RPMI7951 (cell line): Measurements from ENCODE around the gene PLCH2. TPM values are rescaled to one million over a fixed set of nuclear protein-coding genes. Genes with fewer than 3 reads are reported as not detected.

Source experiments
- DNase-seq: peaks from one replicate; pipeline ENCODE4 v3.0.0-alpha.2; 2012; ENCODE audit warnings: low read depth
- total RNA-seq: library from RNA; depleted of rRNA; stranded (reverse); fragments of >200 nt; shearing (Covaris generic); gene quantifications from 2 replicates; pipeline ENCODE4 v1.2.3, GENCODE V29; 2014

The PLCH2 gene
- total RNA-seq, 1 experiment from 2014 or later, result 0.12 TPM

DNA sequence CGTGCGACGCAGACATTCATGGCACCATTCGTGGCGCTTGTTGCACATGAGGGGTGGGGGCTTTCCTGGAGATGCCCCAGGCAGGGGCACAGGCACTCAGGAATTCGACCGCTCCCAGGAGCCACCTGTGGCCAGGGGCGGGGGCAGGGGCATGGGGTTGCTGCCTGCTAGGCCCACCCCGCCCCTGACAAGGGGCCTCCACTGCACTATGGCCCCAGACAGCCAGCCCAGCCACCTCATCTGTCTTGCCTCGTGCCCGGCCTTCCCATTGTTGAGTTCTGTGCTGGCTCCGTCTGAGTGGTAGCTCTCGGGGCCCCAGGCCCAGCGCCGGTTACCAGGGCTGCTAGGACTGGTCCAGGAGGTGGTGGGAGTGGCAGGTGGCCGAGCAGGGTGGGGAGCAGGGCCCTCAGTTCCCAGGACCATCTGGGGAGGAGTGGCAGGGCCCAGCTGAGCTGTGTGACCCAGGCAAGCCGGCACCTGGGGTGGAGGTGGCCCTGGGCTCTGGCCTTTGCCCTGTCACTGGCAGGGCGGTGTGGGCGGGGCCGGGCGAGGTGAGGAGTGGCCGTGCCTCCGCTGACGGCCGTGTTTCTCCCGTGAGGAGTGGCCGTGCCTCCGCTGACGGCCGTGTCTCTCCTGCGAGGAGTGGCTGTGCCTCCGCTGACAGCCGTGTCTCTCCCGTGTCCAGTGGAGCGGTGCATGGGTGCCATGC, 1.9 kb downstream of the PLCH2 start:
- DNase-seq, result no peak

DNA sequence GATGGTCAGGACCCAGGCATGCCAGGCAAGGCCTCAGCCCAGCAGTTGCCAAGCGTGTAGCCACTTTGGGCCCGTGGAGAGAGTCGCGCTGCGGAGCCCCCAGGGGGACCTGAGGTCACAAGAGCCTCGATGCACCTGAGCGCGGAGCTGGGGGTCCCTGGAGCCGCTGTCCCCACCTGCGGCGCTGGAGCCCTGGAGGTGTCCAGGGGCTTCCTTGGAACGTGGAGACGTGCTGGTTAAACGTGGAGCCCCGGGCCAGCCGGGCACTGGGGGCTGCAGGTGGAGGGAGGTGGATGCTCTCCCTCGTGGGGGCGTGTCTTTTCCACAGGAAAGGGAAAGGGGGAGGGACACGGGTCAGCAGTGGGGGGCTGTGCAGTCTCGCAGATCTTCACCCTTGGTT, 3.1 kb downstream of the PLCH2 start:
- no peak for DNase-seq

DNA sequence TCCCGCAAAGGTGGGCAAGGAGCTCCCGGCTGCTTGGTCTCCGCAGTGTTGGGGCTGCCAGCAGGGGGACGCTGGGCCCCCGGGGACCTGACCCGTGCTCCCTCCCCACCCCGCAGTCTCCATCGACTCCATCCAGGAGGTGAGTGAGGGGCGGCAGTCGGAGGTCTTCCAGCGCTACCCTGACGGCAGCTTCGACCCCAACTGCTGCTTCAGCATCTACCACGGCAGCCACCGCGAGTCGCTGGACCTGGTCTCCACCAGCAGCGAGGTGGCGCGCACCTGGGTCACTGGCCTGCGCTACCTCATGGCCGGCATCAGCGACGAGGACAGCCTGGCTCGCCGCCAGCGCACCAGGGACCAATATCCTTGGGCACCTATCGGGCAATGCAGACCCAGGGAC, 3.5 kb downstream of the PLCH2 start:
- DNase-seq, result no peak

DNA sequence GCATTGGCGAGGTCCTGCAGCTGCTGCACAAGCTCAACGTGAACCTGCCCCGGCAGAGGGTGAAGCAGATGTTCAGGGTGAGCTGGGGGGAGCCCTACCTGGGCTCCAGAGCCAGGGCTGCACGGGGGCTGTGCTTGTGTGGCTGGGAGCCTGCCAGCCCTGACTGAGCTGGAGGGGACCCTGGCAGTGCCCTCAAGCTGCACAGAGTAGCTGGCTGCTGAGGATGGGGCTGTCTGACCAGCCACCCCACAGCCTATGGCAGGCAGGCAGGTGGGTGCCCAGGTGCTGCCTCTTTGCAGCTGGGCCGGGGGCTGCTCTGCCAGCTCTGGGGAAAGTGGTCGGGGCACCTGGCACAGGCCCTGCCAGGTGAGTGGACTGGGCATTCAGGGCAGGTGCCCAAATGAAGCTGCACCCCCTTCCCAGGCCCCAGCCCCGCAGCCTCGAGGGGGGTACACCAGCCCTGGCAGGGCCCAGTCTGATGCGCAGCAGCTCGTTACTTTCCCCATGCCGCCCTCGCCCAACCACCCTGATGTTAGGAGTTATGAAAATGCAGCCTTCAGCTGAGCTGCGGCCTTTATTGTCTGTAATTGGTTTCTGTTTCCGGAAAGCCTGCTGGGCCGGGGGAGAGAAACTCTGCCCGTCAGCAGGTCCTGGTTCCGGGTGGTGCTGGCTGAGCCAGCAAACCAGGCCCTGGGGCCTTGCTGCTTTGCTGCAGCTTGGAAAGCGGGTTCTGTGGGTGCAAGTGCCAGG, 4.3 kb downstream of the PLCH2 start:
- DNase-seq, result no peak

DNA sequence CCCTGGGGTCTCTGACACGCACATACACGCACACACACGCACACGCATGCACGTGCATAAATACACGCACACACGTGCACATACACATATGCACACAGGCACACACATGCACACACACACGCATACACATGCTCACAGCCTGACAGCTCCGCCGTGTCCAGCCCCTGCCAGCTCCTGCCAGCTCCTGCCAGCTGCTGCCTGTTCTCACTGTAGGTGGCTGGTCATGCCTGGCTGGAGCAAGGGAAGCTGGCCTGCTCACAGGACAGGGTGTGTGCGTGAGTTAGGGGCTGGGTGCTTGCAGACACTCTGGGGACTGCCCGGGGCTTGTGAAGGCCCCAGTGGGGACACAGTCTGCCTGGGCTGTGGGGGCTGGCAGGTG, 4.9 kb downstream of the PLCH2 start:
- DNase-seq, result no peak

DNA sequence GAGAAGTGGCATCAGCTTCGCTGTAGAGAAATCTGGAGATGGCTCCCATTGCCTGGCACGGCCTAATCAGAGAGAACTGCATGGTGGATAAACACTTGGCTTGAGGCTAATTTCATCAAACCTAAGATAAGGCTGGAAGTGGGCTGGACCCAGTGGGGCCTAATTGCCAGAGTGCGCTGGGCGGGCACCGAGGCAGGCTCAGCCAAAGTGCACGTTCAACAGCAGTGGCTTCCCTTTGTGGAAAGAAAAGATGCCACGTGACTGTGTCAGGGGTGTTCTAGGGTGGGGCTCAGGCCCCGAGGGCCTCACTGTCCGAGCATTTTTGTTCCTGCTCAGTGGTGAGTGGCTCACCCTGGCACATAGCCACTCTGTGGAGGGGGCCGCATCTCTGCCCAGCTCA, 5.8 kb downstream of the PLCH2 start:
- DNase-seq, result peak; percentile 71

DNA sequence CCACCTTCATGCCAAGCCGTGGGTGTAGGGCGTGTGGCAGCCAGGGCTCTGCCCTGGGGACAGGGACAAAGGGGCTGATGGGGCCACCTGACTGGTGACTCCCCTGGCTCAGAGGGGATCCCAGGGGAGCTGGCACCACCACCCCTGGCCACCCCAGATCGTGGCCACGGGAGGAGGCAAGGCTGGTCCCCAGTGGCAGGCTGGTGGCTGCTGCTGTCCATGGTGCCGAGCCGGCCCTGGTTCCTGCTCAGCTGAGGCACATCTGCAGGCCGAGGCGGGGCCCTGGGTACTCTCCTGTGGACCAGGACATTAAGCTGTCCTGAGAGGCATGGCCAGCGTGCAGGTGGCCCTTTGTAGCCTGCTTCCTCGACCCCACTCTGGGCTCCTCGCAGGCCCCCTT, 6.5 kb downstream of the PLCH2 start:
- DNase-seq, result no peak

DNA sequence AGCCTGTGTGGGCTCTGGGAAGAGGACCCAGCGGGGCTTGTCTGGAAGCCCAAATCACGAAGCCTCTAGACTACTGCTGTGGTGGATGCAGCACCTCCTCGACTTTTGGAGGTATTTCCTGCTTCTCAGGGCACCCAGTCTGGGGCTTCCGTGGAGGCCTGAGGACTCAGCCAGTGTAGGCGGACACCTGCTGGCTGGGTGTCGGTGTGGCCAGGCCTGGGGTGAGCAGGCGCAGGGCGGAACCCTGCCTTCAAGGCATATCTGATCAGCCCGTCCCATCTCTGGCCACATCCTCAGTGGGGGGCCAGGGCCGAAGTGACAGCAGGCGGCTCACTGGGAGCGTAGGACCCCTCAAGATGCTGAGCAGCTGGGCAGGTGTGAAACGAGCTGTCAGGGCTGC, 6.9 kb downstream of the PLCH2 start:
- DNase-seq, result no peak

DNA sequence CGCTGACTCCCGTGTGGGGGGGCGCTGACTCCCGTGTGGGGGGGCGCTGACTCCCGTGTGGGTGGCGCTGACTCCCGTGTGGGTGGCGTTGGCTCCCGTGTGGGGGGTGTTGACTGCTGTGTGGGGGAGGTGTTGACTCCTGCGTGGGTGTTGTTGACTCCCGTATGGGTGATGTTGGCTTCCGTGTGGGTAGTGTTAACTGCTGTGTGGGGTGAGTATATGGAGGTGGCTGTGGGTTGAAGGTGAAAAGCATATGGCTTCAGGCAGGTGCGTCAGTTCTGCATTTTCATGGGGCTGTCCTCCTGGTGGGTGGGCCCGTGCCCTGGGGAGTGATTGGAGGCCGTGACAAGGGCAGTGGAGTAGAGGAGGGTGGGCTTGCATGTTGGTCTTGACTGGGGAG, 7.9 kb downstream of the PLCH2 start:
- DNase-seq, result no peak

DNA sequence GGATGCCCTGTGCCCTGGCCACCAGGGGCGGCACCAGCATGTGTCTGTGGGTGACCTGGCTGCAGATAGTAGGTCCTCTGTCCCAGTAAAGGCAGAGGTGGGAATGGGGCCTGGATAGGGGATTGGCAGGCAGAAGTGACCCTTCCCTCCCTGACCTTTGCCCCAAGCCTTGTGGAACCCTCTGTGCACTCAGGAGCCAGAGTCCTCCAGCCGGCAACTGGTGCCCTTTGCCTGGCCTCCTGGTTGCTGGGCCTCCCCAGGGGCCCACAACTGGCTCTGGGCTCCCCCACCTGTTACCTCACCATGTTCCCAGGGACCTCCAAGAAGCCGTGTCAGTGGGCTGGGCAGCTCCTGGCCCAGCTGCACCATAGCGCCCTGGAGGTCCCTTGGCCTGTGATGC, 10.0 kb downstream of the PLCH2 start:
- no peak for DNase-seq

DNA sequence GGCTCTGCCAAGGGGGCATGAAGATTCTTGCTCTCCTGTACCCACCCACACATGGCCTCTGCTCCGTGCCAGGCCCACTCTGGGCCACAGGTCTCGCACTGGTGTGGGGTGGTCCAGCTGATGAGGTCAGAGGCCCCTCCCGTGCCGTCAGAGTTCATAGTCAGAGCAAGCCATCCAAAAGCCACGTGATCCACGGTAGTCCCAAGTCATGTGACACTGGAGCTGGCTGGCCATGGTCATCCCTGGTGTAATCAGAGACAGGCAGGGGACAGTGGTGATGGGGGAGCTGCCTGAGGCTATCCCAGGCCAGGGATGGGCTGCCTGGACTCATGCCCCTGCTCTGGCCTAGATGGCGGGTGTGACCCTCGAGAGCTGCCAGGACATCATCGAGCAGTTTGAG, 10.5 kb downstream of the PLCH2 start:
- no peak for DNase-seq

DNA sequence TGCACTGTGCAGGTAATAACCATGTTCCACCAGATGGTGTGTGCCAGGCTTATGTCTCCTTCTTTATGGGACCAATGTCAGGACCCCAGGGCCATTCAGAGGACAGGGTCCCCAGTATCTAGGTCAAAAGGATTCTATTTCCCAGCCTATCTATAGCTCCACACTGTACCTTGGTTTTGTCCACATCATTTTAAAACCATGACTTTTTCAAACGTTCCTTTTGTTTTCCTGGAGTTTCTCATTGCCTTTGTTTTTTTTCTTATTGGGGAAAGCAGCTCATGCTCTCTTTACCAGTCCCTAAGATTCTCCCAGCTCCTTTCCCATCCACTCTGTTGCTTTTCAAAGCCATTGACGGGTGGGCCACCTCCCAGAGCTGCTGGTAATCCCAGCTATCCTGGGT, 12.6 kb downstream of the PLCH2 start:
- no peak for DNase-seq

DNA sequence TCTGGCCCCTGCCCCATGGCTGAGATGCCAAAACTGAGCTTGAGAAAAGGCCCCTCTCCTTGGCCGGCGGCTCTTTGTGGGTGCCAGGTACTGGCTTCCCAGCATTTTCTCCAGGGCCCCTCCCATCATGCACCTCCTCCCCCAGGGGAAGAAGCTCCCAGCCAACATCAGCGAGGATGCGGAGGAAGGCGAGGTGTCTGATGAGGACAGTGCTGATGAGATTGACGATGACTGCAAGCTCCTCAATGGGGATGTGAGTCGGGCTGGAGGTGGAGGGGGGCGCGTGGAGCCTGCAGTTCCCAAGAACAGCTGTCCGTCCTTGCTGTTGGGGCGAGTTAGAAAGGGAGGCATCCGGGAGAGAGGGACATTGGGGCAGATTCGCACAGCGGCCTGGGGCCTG, 13.5 kb downstream of the PLCH2 start:
- no peak for DNase-seq

DNA sequence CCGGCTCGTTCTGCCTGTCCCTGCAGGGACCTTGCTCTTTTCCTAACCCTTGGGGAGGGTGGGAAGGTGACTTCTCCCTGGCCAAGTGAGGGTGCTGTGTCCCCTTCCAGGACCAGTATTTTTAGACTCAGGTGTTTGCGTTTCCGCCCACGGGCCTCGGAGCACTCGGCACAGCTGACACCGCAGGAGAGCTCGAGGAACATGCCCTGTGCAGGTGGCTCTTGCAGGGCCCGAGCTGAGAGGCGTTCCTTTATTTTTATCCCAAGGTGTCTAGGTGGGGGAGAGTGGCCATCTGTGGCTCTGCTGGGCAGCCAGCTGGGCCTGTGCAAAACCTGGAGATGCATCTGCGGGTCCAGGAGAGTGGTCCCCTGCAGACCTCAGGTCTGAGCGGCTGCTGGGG, 16.0 kb downstream of the PLCH2 start:
- DNase-seq, result no peak

DNA sequence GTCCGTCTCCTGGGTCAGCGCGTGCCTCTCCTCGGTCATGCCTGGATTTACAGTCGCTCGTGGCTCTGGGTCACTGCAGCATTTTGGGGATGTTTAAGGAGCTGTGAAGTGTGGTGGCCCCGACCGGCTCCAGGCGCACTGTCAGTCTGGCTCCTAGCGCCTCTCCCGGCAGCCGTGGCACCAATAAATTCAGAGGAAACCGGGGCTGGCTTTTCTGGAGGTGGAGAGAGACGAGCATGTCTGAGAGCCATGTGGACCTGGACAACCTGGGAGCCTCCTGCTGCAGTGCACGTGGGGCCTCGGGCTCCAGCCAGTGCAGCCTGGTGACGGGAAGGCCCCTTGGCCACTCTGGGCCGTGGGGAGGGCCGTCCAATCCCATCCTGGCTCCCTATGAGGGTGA, 17.1 kb downstream of the PLCH2 start:
- DNase-seq, result no peak

DNA sequence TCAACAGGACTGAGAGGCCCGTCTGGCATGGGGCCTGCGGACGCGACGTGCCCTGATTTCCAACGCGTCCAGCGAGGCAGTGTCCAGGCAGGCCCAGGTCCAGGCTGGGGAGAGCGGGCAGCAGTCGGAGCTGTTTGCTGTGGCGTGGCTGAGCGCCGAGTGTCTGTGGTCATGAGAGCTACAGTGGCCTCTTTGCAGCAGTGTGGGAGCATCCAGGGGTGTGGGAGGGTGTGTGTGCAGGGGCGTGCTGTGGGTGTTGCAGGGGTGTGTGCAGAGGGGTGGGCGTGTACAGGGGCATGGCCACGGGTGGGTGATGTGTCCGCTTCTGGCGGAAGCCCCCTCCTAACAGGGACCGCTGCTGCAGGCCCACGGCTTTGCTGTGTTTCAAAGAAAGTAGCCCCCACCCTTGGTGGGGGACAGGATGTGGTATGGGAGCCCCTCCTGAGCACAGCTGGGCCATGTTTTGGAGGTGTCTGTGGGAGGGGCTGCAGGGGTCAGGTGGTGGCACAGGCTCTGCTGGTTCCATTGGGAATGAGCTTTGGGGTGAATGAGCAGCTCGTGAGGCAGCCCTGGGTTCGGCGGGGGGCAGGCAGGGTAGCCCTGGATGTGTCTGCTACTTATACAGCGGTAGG, 17.7 kb downstream of the PLCH2 start:
- peak; percentile 40 for DNase-seq

DNA sequence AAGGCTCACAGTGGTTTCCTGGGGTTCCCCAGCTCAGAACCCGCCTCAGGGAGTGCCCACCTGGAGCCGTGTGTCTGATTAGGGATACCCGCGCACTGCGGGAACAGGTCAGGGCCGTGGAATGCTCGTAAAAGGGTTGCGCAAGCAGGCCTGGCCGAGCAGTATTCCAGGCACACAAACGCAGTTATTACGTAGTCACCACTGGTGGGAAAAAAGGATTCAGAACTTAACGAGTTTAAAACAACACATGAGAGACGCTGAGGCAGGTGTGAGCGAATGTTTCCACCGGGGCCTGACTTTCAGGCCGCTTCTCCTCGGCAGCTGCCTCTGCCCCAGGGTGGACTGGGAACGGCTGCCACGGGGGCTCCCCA, 18.2 kb downstream of the PLCH2 start:
- DNase-seq, result peak; percentile 60

DNA sequence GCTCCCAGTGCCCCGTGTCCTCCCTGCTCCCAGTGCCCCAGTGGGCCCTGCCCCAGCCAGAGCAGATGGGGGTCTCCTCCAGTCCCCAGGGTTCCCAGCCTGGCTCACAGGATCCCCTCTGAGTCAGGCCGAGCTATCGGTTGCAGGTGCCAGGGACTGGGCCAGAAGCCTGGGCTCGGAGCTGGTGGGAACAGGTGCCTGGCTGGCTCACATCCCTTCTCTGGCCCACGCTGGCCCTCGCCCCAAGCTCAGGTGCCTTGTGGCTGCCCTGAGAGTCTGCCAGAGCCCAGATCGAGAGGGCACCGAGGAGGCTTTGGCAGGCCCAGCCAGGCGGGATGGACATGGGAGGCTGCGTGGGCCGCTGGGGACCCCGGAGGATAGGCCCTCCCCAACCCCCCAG, 18.9 kb downstream of the PLCH2 start:
- DNase-seq, result no peak

DNA sequence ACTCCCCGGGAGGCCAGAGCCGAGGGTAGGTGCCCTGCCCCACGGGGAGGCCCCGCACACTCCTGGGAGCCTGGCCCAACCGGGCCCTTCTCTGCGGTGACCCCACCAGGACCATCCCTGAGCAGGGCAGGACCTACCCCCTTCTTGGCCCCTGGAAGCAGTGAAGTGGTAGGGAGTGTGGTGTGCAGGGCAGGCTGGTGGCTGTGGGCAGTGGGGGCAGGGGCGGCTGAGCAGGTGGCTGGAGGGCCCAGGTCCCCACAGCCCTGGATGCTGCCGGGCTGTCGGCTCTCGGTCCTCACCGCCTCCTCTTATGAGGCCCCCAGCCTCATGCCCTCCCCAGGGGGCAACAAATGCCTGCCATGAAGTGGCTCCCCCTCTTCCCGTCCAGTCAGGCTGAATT, 19.5 kb downstream of the PLCH2 start:
- no peak for DNase-seq

DNA sequence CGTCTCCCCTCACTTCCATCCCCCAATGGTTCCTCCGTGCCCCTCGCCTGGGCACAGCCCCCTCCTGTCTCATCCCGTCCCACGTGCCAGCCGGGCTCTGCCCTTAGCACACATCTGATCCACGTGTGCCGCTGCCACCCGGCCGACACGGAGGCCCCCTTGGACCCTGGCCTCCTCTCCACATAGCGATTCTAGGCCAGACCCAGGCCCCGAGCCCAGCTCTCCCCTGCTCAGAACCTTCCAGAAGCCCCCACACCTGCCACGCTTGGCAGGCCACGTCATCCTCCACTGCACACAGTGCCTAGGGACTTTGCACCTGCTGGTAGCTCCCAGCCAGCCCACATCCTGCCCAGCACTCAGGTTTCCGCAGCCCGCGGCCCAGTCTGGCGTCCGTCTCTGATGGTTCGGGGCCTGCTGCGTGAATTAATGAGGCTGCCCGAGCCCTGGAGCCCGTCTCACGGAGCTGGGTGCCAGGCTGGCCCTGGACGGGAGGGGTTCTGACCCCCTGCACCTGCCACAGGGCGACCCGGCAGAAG, 20.1 kb downstream of the PLCH2 start:
- DNase-seq, result no peak

DNA sequence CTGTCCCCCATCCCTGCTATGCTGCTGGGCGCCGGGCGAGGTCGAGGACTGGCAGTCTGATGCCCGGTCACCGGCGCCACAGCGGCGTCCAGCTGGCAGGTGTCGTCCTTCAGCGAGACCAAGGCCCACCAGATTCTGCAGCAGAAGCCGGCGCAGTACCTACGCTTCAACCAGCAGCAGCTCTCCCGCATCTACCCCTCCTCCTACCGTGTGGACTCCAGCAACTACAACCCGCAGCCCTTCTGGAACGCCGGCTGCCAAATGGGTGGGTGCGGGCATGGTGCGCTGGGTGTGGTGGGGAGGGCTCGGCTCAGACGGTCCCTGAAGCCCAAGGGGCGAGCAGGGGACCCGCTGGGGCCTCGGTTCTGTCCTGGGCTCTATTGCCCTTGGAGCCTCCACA, 20.7 kb downstream of the PLCH2 start:
- no peak for DNase-seq

DNA sequence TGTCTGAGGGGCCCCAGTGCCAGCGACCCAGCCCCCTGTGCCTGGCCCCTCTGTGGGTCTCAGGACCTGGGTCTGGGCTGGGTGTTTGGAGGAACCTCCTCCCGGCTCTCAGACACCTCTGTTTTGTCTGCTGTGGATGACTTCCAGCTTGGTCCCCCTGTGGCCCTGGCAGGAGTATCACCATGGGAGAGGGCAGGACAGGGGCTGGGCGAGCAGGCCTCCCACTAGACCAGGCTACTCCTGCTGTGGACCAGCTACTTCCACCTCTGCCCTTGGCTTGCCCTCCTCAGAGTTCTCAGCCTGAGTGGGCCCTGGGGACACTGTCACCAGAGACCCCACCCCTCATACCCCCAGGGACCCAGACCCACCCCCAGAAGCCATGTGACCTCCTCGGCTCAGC, 21.8 kb downstream of the PLCH2 start:
- no peak for DNase-seq

DNA sequence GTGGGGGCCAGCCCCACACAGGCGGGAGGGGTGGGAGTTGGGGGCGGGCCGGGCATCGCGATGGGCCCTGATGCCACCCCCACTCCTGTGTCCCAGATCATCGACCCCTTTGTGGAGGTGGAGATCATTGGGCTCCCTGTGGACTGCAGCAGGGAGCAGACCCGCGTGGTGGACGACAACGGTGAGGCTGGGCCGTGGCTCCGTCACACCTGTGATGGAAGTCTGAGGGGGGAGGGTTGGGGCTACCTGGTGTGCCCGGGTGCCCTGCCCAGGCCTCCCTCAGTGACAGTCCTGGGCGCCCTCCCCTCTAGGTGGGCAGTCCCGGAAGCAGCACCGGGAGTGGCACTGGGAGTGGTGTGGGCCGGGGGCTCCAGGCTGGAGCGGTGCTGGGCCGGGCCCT, 22.6 kb downstream of the PLCH2 start:
- no peak for DNase-seq
